Esophagus squamous epithelium (tissue), 4 donors: ENCODE results near the gene RIMBP2.

Experiments
- POLR2A ChIP-seq, 4 donors: fragments of 450-650 bp; IDR thresholded peaks; one replicate each; pipeline ENCODE4 v1.6.1; 2017; ENCODE audit warnings: antibody characterized with exemption in 4 of 4, mild to moderate bottlenecking in 4 of 4, moderate library complexity in 3 of 4
- TF ChIP-seq, protein P1 (sequence below), 6 experiments: fragments of 450-650 bp in 4 of 6; fragments of 200-600 bp in 2 of 6; sonication (generic) in 2 of 6; IDR thresholded peaks; one replicate each; pipeline ENCODE4 v1.5.1; 2016 to 2019; ENCODE audit warnings: antibody characterized with exemption in 6 of 6, mild to moderate bottlenecking in 4 of 6, moderate library complexity in 4 of 6

DNA sequence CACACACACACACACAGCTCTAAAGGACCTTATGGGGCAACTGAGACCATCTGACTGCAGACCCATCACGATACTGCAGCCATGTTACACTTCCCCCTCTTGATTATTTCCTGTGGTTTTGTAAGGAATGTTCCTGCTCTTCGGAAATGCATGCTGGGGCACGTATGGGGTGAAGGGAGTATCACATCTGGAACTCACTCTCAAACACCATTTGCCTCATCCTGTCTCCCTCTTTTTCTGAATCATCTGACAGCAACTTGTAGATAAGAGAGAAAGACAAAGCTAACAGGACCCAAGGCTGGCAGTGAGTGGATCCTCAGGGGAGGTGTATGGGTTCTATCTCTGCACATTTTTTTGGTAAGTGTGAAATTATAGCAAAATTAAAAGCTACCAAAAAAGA lies 50.3 kb downstream of the RIMBP2 start:
- TF ChIP-seq, protein P1, sequence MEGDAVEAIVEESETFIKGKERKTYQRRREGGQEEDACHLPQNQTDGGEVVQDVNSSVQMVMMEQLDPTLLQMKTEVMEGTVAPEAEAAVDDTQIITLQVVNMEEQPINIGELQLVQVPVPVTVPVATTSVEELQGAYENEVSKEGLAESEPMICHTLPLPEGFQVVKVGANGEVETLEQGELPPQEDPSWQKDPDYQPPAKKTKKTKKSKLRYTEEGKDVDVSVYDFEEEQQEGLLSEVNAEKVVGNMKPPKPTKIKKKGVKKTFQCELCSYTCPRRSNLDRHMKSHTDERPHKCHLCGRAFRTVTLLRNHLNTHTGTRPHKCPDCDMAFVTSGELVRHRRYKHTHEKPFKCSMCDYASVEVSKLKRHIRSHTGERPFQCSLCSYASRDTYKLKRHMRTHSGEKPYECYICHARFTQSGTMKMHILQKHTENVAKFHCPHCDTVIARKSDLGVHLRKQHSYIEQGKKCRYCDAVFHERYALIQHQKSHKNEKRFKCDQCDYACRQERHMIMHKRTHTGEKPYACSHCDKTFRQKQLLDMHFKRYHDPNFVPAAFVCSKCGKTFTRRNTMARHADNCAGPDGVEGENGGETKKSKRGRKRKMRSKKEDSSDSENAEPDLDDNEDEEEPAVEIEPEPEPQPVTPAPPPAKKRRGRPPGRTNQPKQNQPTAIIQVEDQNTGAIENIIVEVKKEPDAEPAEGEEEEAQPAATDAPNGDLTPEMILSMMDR (IDR thresholded peaks at IDR 0.05), result no peak
- TF ChIP-seq POLR2A (IDR thresholded peaks at IDR 0.05), result no peak
